ENCODE data around the gene PROP1.
"Not testable (repeated sequence)": the region's sequence is repeated elsewhere in the genome, so short reads cannot be mapped to it uniquely, and the experiment has no call there.

PROP1 gene

DNA sequence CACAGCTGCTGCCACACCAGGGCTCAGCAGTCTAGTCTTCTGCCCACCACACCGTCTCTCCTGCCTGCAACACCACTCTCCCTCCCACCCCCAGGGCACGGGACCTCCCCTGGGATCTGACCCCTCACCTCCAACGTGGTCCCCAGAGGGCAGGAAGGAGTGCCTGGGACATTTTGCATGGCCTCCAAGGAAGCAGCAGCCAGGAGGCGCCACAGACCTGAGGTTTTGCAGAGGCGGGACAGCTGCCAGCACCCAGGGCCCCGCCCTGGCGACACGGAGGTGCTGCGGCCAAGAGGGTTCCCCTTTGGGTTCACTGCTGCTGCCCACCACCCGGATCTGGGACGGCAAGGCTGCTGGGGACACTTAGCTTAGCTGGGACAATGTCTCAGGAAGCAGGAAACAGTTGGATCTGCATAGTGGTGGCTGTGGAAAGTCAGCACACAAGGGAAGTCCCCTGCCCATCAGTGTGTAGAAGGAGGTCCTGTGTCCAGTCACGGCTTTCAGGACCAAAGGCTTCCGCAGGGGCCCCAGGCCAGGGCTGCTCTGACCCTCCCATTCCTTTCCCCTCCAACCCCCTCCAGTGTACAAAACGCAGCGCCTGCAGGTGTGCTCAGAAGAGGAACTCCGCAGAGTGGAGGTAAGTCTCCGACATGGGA is 13.8 kb downstream of the PROP1 start:
- peak; percentile 26 to 27 for DNase-seq

- no peak for DNase-seq
These were observed 14.6 kb downstream of the PROP1 start for GRCh38 chr5:177981296-177982071.

DNA sequence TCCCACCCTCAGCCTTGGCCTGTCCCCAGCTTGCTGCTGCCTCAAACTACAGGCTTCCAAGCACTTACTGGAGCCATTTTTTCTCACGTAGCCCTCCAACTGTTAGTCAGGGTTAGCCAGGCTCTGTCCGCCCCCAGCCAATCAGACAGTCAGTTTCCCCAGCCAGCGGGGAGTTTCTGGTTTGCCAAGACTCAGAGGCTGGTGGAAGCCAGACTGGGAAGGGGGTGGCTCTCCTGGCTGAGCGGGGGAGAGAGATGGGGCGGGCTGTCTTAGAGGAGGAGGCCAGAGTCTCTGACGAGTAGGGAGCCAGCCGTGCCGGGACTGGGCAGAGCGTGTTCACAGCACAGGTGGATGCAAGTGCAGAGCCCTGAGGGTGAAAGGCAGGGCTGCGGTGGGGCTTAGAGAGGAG is 15.3 kb downstream of the PROP1 start:
- no peak for DNase-seq

- DNase-seq, result not testable (repeated sequence)
These were observed 18.4 kb downstream of the PROP1 start for GRCh38 chr5:177977600-177977999.

DNA sequence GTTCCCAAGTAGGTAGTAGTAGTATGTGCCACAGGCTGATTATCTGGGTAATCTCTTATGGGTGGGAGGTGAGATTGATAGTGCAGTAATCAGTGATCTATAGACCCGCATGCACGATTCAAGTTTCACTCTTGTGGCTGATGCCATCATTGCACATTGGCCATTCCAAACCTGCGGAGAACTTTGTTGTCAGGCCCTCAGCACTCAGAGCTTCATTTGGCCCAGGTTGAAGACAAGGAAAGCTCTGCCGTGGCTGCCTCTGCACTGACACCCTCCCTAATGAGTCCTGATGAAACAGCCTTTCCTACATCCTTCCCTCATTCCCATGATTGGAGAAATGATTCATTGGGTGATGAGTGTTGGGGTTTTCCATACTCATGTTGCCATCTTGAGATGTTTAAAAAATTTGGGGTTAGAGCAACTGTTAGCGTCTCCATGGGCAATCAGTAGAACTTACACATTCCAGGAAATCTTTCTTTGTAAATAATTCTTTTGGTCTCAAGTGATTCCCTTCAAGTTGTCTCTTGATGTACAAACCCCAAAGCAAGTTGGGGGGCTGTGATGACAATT is 22.9 kb downstream of the PROP1 start:
- DNase-seq, result no peak

GRCh38 chr5:177972613-177973012 is 23.4 kb downstream of the PROP1 start:
- DNase-seq, result no peak

GRCh38 chr5:177972014-177972413 is 24.0 kb downstream of the PROP1 start:
- not testable (repeated sequence) for DNase-seq

DNA sequence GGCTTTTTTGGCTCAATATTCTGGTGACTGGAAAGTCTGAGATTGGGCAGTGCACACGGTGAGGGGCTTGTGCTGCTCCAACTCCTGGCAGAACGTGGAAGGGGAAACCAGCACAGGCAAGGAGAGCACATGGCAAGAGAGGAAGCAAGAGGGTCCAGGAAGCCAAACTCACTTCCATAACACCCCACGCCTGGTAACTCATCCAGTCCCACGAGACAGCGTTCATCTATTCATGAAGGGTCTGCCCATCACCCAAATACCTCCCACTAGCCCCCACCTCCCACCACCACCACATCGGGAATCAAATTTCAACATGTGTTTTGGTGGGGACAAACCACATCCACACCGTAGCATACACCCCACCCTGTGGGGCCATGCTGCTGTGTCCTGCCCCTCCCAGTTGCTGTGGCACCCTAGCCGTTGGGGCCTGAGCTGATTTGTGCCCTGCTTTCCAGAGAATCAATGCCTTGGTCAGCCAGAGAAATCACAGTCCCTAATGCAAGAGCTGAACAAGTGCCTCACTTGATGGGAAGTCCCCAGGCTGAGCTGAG is 27.3 kb downstream of the PROP1 start:
- no peak for DNase-seq

DNA sequence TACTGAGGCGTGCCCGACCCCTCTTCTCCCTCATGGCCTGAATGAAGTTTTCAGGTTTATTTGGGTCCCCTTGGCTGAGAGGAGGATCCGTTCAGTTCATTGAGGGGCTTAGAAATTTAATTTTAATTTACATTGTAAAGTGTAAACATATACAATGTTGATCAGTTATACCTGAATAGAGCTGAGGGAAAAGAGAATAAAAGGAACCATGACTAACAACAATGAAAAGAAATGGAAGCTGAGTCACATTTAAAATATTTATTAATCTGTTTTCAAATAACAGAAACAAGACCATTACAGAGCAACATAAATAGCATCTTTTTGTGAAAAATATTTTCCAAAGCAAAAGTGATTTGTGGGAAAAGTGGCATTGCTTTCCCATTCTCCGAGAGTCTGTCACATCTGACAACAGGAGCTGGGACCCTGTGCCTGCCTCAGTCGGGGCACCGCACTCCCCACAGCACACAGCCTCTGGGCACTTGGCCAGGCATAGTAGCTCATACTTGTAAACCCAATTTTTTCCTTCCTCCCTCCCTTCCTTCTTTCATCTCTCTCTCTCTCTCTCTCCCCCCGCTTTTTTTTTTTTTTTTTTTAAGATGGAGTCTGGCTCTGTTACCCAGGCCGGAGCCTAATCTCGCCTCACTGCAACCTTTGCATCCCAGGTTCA is 28.7 kb downstream of the PROP1 start:
- no peak for DNase-seq

GRCh38 chr5:177966839-177967166 is 29.2 kb downstream of the PROP1 start:
- DNase-seq, result no peak

DNA sequence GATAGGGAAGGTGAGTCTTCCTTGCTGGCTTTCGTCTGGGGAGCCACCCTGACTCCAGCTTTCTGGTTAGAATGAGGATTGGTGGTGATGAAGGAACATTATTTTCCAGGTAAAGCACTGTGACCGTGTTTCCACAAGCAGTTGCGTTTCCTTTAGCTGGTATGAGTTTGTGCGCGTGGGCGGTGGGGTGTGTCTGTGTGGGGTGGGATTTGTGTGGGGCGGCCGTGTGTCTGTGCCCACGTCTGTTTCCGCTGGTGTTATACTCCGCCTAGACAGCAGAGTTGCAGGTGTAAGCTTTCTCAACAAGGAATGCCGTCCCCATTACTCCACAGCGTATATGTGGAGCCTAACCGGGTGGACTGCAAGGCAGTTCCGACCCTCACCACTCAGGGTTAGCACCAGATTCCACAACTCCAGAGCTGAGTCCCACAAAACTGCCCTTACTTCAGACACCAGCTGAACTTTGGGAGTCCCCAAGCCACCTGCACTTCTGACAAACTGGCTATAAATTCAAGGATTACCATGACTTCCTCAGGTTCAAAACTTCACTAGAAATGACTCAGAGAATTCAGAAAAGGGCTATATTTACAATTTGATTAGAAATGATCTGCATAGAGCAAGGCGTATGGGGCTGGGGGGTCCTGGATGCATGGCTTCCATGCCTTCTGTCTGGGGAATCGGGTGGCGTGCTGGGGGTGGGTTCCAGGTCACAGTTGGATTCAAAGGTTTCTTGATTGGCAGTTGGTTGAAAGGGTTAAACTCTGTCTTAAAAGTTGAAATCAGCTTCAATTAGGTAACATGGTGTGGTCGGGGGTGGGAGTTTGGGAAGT is 29.8 kb downstream of the PROP1 start:
- no peak for DNase-seq

DNA sequence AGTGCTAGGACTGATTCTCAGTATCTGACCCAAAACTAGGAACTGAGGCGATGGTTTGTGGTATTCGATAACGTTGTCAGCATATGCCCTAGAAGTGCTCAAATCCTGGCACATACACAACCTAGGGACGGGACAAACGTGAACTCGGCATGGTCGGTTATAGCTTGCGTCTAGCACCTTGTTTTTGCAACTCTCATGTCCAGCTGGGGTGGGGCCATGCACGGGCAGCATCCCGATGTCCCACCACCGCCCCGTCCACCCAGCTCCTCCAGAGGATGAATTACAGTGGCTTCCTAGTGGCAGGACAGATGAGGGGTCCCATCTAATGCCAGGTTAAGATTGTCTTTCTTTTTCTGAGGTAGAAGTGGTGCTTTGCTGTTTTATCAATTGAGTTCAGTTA is 31.6 kb downstream of the PROP1 start:
- no peak for DNase-seq

- DNase-seq, result no peak
These were observed 32.1 kb downstream of the PROP1 start for GRCh38 chr5:177963966-177964365.

DNA sequence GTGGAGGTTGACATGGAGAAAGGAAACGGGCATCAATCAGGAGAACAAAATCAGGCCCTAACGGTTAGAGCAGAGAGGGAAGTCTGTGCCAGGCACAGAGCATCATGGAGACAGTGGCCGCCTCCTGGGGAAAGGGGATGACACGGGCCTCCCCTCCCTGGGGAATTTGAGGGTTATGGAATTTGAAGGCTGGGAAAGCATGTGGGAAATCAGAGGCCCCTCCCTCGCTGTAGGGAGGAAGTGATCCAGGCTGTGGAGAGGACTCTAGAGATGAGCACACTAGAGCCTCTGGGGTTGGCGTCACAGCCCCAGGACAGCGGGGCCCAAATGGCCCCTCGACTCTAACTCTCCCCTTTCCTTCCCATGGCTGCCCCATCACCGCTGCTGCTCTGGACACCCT is 36.7 kb downstream of the PROP1 start:
- DNase-seq, result no peak

- DNase-seq, result no peak
These were observed 37.3 kb downstream of the PROP1 start for GRCh38 chr5:177958696-177959095.

DNA sequence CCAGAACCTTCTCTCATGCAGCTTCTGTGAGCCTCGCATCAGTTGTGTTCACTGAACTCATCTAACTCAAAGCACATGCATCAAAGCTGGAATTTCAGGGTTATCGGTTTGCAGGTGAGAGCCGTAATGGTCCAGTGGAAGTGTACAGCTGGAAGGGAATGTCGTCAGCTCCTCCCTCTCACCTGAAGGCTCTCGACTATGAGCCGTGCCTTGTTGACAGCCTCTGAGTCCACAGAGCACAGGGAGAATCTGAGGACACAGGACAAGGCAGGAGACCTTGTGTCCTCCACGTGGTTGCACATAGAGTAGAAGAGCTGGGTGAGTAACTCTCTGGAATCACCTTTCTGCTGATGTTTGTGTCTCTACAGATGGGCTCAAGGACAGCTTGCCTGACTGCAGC is 38.8 kb downstream of the PROP1 start:
- DNase-seq, result no peak

GRCh38 chr5:177953101-177953500 is 42.9 kb downstream of the PROP1 start:
- DNase-seq, result not testable (repeated sequence)

GRCh38 chr5:177949656-177950055 is 46.4 kb downstream of the PROP1 start:
- not testable (repeated sequence) for DNase-seq

DNA sequence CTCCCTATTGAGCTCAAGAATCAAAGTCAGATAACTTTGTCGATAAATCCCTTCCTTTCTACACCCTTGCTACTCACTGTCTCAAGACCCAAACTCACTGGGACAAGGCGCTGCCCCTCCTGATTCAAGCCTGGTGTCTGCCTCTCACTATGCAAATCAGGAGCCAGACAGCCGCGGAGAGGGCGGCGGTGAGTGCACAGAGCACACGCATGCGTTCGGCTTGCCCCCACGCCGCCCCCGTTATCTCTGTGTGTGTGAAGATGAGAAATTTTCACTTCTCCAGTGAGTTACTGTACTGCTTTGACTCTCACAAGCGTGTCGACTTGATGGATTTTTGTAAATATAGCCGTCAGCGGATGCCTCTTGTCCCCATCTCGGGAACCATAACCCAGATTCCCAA is 47.0 kb downstream of the PROP1 start:
- not testable (repeated sequence) for DNase-seq

GRCh38 chr5:177947912-177948311 is 48.1 kb downstream of the PROP1 start:
- DNase-seq, result not testable (repeated sequence)

DNA sequence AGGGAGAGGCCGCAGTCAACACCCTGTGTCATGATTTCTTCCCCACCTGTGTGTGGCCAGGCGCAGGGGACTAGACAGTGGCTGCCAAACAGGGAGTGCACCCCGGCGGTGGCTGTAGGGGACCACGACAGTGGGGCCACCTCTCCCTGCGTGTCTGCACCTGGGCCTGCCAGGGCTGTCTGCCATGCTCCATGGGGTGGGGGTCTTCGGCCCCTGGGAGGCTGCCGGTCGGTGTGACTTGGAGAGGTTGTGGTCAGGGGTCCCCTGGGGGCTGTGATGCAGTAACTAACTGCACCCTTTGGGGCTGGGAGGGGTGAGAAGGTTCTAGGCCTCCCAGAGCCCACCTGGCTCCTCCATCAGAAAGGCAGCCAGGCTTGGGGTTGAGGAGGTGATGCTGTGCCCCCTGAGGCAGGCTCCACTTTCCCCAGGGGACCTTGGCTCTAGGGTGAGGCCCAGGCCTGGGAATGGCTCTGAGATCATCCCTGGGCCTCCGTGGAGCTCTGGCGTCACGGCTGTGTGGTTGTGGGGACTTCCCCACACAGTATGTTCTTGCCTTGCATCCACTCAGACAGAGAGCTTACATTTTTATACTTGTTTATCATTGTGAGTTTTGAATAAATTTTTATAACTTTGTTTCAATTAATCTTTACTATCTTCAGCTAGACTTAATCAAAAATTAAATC is 50.3 kb downstream of the PROP1 start:
- not testable (repeated sequence) for DNase-seq

GRCh38 chr5:177945145-177945544 is 50.9 kb downstream of the PROP1 start:
- DNase-seq, result not testable (repeated sequence)
